Subcutaneous abdominal adipose tissue (tissue), 5 donors: ENCODE results near the gene ARPC3.
A peak's percentile ranks its signal among the peaks of the same experiment; 100 is the strongest.
"Not testable (repeated sequence)": the region's sequence is repeated elsewhere in the genome, so short reads cannot be mapped to it uniquely, and the experiment has no call there.

Source experiments
- H3K27ac ChIP-seq: one replicate; pipeline ENCODE4 v1.7.0; 2013; ENCODE audit warnings: low read depth, mild to moderate bottlenecking, inconsistent platforms, low read length, moderate library complexity
- H3K27me3 ChIP-seq, 5 donors: one replicate each; pipeline ENCODE4 v1.7.0; 2013; ENCODE audit warnings: low read length in 5 of 5, inconsistent platforms in 1 of 5; ENCODE audit not compliant: control insufficient read depth in 5 of 5, insufficient read depth in 4 of 5
- H3K36me3 ChIP-seq, 5 donors: one replicate each; pipeline ENCODE4 v1.7.0; 2013; ENCODE audit warnings: low read length in 5 of 5; ENCODE audit not compliant: control insufficient read depth in 5 of 5, insufficient read depth in 5 of 5
- H3K4me1 ChIP-seq, 5 donors: one replicate each; pipeline ENCODE4 v1.7.0; 2013; ENCODE audit warnings: low read length in 5 of 5, mild to moderate bottlenecking in 3 of 5, moderate library complexity in 1 of 5; ENCODE audit not compliant: control insufficient read depth in 5 of 5, insufficient read depth in 5 of 5
- H3K4me3 ChIP-seq, 5 donors: one replicate each; pipeline ENCODE4 v1.7.0; 2013; ENCODE audit warnings: low read length in 5 of 5, low read depth in 1 of 5
- H3K9ac ChIP-seq, 5 donors: one replicate each; pipeline ENCODE4 v1.7.0; 2013; ENCODE audit warnings: low read length in 5 of 5, mild to moderate bottlenecking in 4 of 5, moderate library complexity in 3 of 5
- H3K9me3 ChIP-seq, 5 donors: one replicate each; pipeline ENCODE4 v1.7.0; 2013; ENCODE audit warnings: low read length in 5 of 5; ENCODE audit not compliant: control insufficient read depth in 5 of 5
- donor health status: healthy.
- donor health status: healthy.
- donor health status: healthy.
- donor health status: healthy.
- donor health status: healthy.

Gene ARPC3

DNA sequence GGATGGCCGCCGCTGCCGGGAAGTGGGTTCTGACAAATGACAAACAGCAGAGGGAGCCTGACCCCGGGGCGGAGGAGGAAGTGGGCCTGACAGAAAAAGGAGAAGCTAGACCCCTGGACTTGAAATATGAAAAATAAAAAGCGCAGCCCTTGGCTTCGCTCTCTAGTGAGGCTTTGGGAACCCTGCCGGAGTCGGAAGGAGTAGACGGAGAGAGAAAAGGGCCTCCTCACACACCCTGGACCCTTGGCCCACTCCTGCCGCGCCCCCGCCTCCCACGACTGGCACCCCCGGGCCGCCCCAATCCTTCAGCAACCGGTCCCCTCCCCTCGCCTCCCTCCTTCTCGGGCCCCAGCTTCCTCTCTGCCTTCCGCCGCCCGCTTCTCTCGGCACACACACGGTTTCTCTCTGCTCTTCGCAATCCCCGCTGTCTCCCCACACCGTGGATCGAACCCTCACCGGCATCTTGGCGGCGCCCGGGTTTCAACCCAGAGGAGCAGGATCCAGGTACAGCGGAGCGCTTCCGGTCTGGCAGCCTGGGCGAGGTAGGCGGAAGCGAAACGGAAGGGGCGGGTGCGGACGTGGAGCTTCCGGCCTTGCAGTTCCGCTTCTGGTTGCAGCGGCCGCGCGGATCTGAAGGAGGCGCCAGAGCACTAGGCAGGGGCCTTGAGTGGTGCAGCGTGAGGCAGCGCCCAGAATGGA is at the start of gene ARPC3:
TSS of gene ARPC3 (minus strand) at position 539 of the 699 bp plus-strand sequence. CDS start at position 462, 77 bp downstream.
- Histone ChIP-seq H3K4me3 (peak within 1 kb of the TSS; percentile 73 to 95 (median 88)), H3K36me3 (peaks cover 6 to 20% (median 15%) of the 10 kb centered on the region in 5 donors)

DNA sequence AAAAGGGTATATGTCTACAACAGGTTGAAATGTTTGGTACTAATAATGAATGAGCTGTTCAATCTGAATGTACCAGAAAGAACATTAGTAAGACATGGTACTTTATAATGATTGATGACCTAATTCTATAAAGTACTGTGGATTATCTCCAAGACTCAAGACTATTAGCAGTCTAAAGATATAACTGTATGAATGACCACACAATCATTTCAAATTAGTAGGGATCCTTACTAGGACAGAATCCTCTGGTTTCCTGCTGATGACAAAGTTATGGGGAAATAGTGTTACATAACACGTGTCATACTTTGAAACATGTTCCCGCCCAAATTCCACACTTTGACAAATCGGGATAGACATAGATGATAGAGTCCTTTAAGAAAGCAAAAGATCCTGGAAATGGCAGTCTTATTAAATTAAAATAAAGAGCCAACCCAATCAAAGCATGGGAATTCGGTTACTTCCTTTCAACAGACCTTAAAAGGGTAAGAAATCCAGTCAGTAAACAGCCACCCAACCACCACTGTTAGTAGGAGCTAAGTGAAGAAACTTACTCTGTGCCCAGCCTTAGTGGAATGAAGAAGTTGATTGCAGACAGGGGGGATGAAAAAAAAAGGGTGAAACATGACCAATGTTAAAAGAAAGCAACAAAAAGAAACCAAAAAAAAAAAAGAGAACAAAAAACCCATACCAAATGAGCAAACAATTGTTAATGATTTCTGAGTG is 49.0 kb upstream of the ARPC3 start:
- peak overlapping the region in 2 of 5 donors; percentile 19 to 63 for H3K9ac ChIP-seq

More for the DNA sequence above, at the start of gene ARPC3:
- Histone ChIP-seq H3K27ac (peak within 1 kb of the TSS; percentile 95), H3K9me3 (no peaks in the 10 kb centered on the region), H3K27me3 (no peaks in the 10 kb centered on the region), H3K9ac (peak within 1 kb of the TSS; percentile 84 to 98 (median 98)), H3K4me1 (peaks cover 0 to 37% (median 24%) of the 10 kb centered on the region in 5 donors)

DNA sequence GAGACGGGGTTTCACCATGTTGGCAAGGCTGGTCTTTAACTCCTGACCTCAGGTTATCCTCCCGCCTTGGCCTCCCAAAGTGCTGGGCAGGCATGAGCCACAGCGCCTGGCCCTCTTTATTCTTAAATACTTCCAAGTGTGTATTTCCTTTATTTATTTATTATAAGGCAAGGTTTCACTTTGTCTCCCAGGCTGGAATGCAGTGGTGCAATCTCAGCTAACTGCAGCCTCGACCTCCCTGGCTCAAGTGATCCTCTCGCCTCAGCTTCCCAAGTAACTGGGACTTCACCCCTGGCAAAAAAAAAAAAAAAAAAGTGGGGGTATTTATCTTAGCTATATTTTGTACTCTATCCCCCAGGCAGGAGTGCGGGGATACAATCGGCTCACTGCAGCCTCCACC is 25.3 kb upstream of the ARPC3 start:
- no peaks in the 10 kb centered on the region for H3K9me3 ChIP-seq
- H3K4me3 ChIP-seq = no peak overlapping the region
- no peaks in the 10 kb centered on the region for H3K27me3 ChIP-seq
- H3K4me1 ChIP-seq = no peaks in the 10 kb centered on the region
- H3K9ac ChIP-seq = no peak overlapping the region
- H3K36me3 ChIP-seq = no peaks in the 10 kb centered on the region
- no peak overlapping the region for H3K27ac ChIP-seq

More for the DNA sequence above, 49.0 kb upstream of the ARPC3 start:
- peak overlapping the region; percentile 65 for H3K27ac ChIP-seq
- no peaks in the 10 kb centered on the region for H3K9me3 ChIP-seq
- peaks cover 8 to 17% (median 12%) of the 10 kb centered on the region in 5 donors for H3K36me3 ChIP-seq
- H3K27me3 ChIP-seq = no peaks in the 10 kb centered on the region
- H3K4me1 ChIP-seq = peaks cover 0 to 36% (median 30%) of the 10 kb centered on the region in 5 donors
- no peak overlapping the region for H3K4me3 ChIP-seq

DNA sequence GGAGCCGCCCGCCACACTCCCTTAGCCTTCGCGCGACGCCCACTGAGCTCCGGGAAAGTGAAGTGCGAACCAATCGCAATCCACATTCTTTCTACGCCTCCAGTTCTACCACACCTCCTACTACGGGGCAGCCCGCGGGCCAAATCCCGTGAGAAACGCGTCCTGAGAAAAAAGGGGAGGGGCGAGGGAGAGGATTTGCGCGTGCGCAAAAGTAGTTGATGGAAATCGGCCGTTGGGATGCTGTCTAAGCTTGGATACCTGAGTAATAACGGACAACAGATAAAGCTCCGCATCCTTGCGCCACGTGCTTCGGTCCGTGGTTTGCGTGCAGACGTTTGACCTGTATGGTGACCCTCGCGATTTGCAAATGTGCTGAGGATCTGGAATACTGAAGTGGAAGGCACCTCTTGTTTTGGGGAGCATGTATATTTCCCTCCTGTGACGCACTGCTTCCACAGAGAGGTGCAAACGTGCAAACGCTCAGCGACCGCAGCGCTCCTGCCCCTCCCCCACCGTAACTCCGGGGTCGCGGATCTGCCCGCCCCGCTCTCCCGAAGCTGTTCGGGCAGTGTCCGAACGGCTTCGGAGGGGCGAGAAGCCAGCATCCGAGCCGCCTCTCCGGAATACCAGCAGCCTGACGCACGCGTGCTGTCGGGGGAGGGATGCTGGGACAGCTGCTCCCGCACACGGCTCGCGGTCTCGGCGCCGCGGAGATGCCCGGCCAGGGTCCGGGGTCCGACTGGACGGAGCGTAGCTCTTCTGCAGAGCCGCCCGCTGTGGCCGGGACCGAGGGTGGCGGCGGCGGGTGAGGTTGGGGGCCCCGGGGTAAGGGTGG is 18.3 kb upstream of the ARPC3 start, which contains the start of the genes FAM216A and GPN3:
TSS of gene FAM216A (plus strand) at position 632 of the 835 bp plus-strand sequence. CDS start at position 663, 31 bp downstream.
TSS of gene GPN3 (minus strand) at position 44 of the 835 bp plus-strand sequence. CDS start 54 bp downstream, outside the sequence.
- peak within 1 kb of the TSS; percentile 72 for H3K27ac ChIP-seq
- H3K27me3 ChIP-seq = peaks cover 0 to 3% (median 0%) of the 10 kb centered on the region in 5 donors

DNA sequence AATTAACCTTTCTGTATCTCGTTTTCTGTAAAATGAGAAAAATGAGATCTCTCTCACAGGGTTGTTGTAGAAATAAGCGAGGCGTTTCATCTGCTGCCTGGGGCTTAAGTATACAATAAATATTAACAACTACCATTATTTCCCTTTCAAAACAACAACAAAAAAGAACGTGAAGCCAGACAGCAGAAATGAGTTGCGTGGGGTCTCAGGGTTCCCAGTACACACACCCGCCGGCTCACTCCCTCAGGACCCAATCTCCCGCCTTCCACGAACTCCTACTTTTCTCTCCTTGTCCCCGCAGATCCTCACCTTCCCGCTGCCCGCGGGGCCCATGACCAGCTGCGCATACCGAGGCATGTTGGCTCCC is 17.7 kb upstream of the ARPC3 start:
- H3K9ac ChIP-seq = peak overlapping the region; percentile 39 to 98 (median 91)
- no peaks in the 10 kb centered on the region for H3K9me3 ChIP-seq
- peaks cover 0 to 3% (median 0%) of the 10 kb centered on the region in 5 donors for H3K27me3 ChIP-seq
- peaks cover 10 to 37% (median 33%) of the 10 kb centered on the region in 5 donors for H3K4me1 ChIP-seq
- H3K36me3 ChIP-seq = peaks cover 2 to 21% (median 11%) of the 10 kb centered on the region in 5 donors
- peak overlapping the region; percentile 72 for H3K27ac ChIP-seq
- peak overlapping the region; percentile 83 to 97 (median 93) for H3K4me3 ChIP-seq

More for the DNA sequence above, 18.3 kb upstream of the ARPC3 start, which contains the start of the genes FAM216A and GPN3:
- H3K4me3 ChIP-seq = peak within 1 kb of the TSS; percentile 83 to 97 (median 93)
- peaks cover 2 to 17% (median 11%) of the 10 kb centered on the region in 5 donors for H3K36me3 ChIP-seq
- H3K9ac ChIP-seq = peak within 1 kb of the TSS; percentile 39 to 98 (median 91)
- H3K9me3 ChIP-seq = no peaks in the 10 kb centered on the region
- peaks cover 10 to 37% (median 33%) of the 10 kb centered on the region in 5 donors for H3K4me1 ChIP-seq

DNA sequence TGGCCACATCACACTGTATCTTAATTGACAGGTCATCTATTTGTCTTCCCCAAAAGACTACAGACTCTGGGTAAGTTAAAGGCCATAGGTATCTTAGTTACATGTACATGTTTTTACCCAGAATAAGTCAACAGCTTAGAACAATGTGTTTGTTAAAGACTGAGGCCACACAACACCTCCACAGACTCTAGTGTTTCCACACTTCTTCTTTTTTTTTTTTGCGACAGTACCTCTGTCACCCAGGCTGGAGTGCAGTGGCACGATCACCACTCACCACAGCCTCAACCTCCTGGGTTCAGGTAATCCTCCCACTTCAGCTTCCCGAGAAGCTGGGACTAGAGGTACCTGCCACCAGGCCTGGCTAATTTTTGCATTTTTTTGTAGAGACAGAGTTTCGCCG is 16.7 kb upstream of the ARPC3 start:
- Histone ChIP-seq H3K4me1 (peaks cover 10 to 37% (median 33%) of the 10 kb centered on the region in 5 donors), H3K9me3 (no peaks in the 10 kb centered on the region), H3K27ac (no peak overlapping the region), H3K27me3 (peaks cover 0 to 3% (median 0%) of the 10 kb centered on the region in 5 donors), H3K36me3 (peaks cover 2 to 26% (median 11%) of the 10 kb centered on the region in 5 donors), H3K9ac (peak overlapping the region in 3 of 5 donors; percentile 89 to 98 (median 92)), H3K4me3 (peak overlapping the region in 3 of 5 donors; percentile 93 to 97 (median 94))

DNA sequence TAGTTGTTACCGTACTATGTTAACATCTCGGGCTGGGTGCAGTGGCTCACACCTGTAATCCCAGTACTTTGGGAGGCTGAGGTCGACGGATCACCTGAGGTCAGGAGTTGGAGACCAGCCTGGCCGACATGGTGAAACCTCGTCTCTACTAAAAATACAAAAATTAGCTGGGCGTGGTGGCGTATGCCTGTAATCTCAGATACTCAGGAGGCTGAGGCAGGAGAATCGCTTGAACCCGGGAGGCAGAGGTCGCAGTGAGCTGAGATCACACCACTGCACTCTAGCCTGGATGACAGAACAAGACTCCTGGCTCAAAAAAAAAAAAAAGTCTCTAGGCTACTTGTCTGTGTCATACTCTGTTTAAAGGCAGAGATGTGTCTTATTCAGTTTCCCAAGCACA is 15.6 kb upstream of the ARPC3 start:
- Histone ChIP-seq H3K4me1 (peaks cover 10 to 37% (median 33%) of the 10 kb centered on the region in 5 donors), H3K36me3 (peaks cover 2 to 36% (median 16%) of the 10 kb centered on the region in 5 donors)

DNA sequence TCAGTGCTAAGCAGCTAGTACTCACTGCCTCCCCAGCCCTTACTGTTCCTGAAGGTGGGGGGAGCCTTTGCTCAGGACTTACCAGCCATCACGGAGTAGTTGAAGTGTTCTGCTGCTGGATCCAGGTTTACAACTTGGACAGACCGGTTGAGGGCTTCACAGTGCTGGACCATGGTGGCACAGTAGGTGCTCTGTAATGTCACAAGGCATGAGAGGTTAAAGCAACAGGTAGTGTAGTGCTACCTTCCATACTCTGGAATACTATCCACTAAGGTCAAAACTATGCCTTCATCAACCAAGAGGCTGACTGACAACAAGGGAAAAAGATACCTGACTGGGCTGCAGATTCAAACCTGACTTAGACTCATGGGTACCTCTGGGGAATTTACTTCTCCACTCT is 14.9 kb upstream of the ARPC3 start:
- Histone ChIP-seq H3K9ac (no peak overlapping the region), H3K4me3 (no peak overlapping the region), H3K36me3 (peaks cover 2 to 42% (median 19%) of the 10 kb centered on the region in 5 donors), H3K27me3 (peaks cover 0 to 3% (median 0%) of the 10 kb centered on the region in 5 donors), H3K4me1 (peaks cover 10 to 37% (median 33%) of the 10 kb centered on the region in 5 donors), H3K27ac (no peak overlapping the region), H3K9me3 (no peaks in the 10 kb centered on the region)

More for the DNA sequence above, 15.6 kb upstream of the ARPC3 start:
- not testable (repeated sequence) for H3K27ac ChIP-seq, H3K27me3 ChIP-seq, H3K9me3 ChIP-seq, H3K4me3 ChIP-seq
- H3K9ac ChIP-seq = peak overlapping the region in 1 of 5 donors; percentile 15

DNA sequence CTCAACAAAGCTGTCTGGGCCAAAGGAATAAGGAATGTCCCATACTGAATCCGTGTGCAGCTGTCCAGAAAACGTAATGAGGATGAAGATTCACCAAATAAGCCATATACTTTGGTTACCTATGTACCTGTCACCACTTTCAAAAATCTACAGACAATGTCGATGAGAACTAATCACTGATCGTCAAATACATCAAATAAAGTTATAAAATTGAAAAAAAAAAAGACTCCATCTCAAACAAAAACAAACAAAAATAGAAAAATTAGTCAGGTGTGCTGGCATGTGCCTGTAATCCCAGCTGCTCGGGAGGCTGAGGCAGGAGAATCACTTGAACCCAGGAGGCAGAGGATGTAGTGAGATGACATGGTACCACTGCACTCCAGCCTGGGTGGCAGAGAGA is 11.1 kb upstream of the ARPC3 start:
- peaks cover 2 to 53% (median 28%) of the 10 kb centered on the region in 5 donors for H3K36me3 ChIP-seq
- H3K9ac ChIP-seq = not testable (repeated sequence)

More for the DNA sequence above, 11.1 kb upstream of the ARPC3 start:
- not testable (repeated sequence) for H3K4me3 ChIP-seq, H3K27me3 ChIP-seq, H3K27ac ChIP-seq, H3K9me3 ChIP-seq, H3K4me1 ChIP-seq
